ENCODE results near the gene MS4A4E. TPM values are rescaled to one million over a fixed set of nuclear protein-coding genes. Genes with fewer than 3 reads are reported as not detected.

MS4A4E gene
- total and polyA plus RNA-seq, 2 of the 8 experiments (the other 6 are each of a cell fraction or from before 2014, with no cell fraction given), result not detected

GRCh38 chr11:60194511-60194910, 48.4 kb downstream of the MS4A4E start:
- no peak overlapping the region for H3K27ac ChIP-seq (ENCODE audit: low read depth, low read length)
- H2BK12ac ChIP-seq (ENCODE audit: low read depth, low read length), result no peak overlapping the region
- H4K8ac ChIP-seq (ENCODE audit: extremely low read depth, insufficient read depth, low read length), result no peak overlapping the region
- H3K36me3 ChIP-seq (ENCODE audit: control insufficient read depth in 2 of 4, insufficient read depth in 4 of 4, low read length in 3 of 4), result no peaks in the 10 kb centered on the region
- no peak overlapping the region for H3K14ac ChIP-seq (ENCODE audit: insufficient read length)
- peak overlapping the region; percentile 91; the same call in 1 of the 2 replicates for H2AFZ ChIP-seq (ENCODE audit: low read length)
- H4K20me1 ChIP-seq (replicated peaks in 1 of 2; ENCODE audit: control insufficient read depth in 1 of 2, insufficient read depth in 2 of 2, low read length in 2 of 2), result no peaks in the 10 kb centered on the region
- no peaks in the 10 kb centered on the region for H3K27me3 ChIP-seq (replicated peaks in 1 of 4; ENCODE audit: control insufficient read depth in 3 of 4, extremely low read depth in 1 of 4, insufficient read depth in 3 of 4, low read length in 3 of 4)
- no peak overlapping the region for H4K91ac ChIP-seq (replicated peaks; ENCODE audit: insufficient read length, low read length)
- H2BK5ac ChIP-seq (ENCODE audit: low read depth, low read length), result no peak overlapping the region
- no peaks in the 10 kb centered on the region for H3K9me3 ChIP-seq (ENCODE audit: insufficient read depth in 2 of 2, low read depth in 1 of 2, low read length in 1 of 2)
- no peak overlapping the region for H3K4ac ChIP-seq (replicated peaks; ENCODE audit: insufficient read length, low read depth, low read length)
- H2BK20ac ChIP-seq (ENCODE audit: low read length), result no peak overlapping the region
- H3K4me2 ChIP-seq (ENCODE audit: insufficient read depth in 1 of 2, low read depth in 2 of 2, low read length in 2 of 2), result no peak overlapping the region
- ChIA-PET POLR2A (ENCODE audit: partially characterized antibody) (no interaction called here), CTCF (ENCODE audit: partially characterized antibody) (interaction anchor here (0.9 to 2.9 kb wide), 3 partner anchors 11 to 70 kb away, joined by 3 to 18 read pairs (median 3); partner anchors contain the start of gene MS4A6A)
- H2BK15ac ChIP-seq (ENCODE audit: low read length), result no peak overlapping the region
- no peak for FAIRE-seq
- DNase-seq (ENCODE audit: low read depth in 1 of 2, low spot score in 2 of 2), result no peak
- TF ChIP-seq ASH2L (IDR thresholded peaks at IDR 0.05; ENCODE audit: low read length) (no peak), TAF7 (optimal IDR thresholded peaks at IDR 0.05; ENCODE audit: borderline replicate concordance, low read depth, low read length) (no peak), EGR1 (IDR thresholded peaks at IDR 0.05; ENCODE audit: borderline replicate concordance, low read depth, low read length) (no peak)
- no peak overlapping the region for H3K56ac ChIP-seq (replicated peaks; ENCODE audit: insufficient read length, low read depth, low read length)
- H3K9ac ChIP-seq (replicated peaks in 1 of 4; ENCODE audit: extremely low read depth in 1 of 4, low read depth in 3 of 4, low read length in 3 of 4), result no peak overlapping the region
- no peak overlapping the region for H3K23ac ChIP-seq (ENCODE audit: insufficient read length)
- WGBS, 2 experiments (ENCODE audit: extremely low coverage in 1 of 2, insufficient coverage in 1 of 2, insufficient read length in 1 of 2, insufficient replicate concordance in 2 of 2, low coverage in 1 of 2, low lambda C conversion rate in 2 of 2, missing lambda C conversion rate in 1 of 2), result 82% methylated on average over 3 of the region's 3 CpGs; no CpG with 5 or more reads in 1 of the 2 experiments
- no peak overlapping the region for H3K4me3 ChIP-seq (ENCODE audit: extremely low read depth in 1 of 4, insufficient read depth in 2 of 4, low read depth in 3 of 4, low read length in 4 of 4)
- H4K5ac ChIP-seq (ENCODE audit: insufficient read length, low read depth, low read length), result no peak overlapping the region
- H2AK5ac ChIP-seq (ENCODE audit: low read depth, low read length), result no peak overlapping the region
- no peak overlapping the region for H3K18ac ChIP-seq (ENCODE audit: extremely low read depth, low read length)
- H3K4me1 ChIP-seq (replicated peaks in 1 of 4; ENCODE audit: control insufficient read depth in 3 of 4, insufficient read depth in 4 of 4, low read length in 3 of 4), result no peaks in the 10 kb centered on the region; a peak in 1 of 7 replicates
- H3K79me2 ChIP-seq (ENCODE audit: control insufficient read depth in 1 of 2, insufficient read depth in 2 of 2, low read length in 2 of 2), result no peaks in the 10 kb centered on the region
- H3K23me2 ChIP-seq (ENCODE audit: low read depth, low read length), result no peaks in the 10 kb centered on the region
- no peak overlapping the region for H2BK120ac ChIP-seq (replicated peaks; ENCODE audit: low read depth, low read length)
- H3K79me1 ChIP-seq (ENCODE audit: low read depth, low read length), result no peaks in the 10 kb centered on the region
